MCF 10A (cell line): ENCODE measurements around the gene NCOA6. TPM values are rescaled to one million over a fixed set of nuclear protein-coding genes. Genes with fewer than 3 reads are reported as not detected.

Experiments used
- BruUV-seq: library from RNA; stranded (reverse); fragments of 400-500 nt; replicated peaks from 2 replicates; lab custom pipeline; 2021; lab: Mats Ljungman, UMichigan
- CTCF ChIA-PET: fragments of 300-600 bp; sonication (Branson Sonifier 250); formaldehyde crosslinking; extraction: SDS; loops from one replicate; lab custom pipeline; 2021; ENCODE audit warnings: antibody characterized with exemption, inconsistent platforms; lab: Yijun Ruan, JAX
- POLR2A ChIA-PET: fragments of 300-600, 350-650 bp; sonication (Branson Sonifier 250); formaldehyde crosslinking; extraction: SDS; loops from one replicate; lab custom pipeline; 2020; ENCODE audit warnings: antibody characterized with exemption, inconsistent platforms; lab: Yijun Ruan, JAX
- DNase-seq: peaks from one replicate; pipeline ENCODE4 v3.0.0-alpha.2; 2018; ENCODE audit not compliant: unreplicated experiment
- H3K27ac Mint-ChIP-seq: one replicate; pipeline ENCODE4 v1.8.0; 2022; ENCODE audit warnings: mild to moderate bottlenecking, low read depth, mixed read lengths; ENCODE audit not compliant: unreplicated experiment
- H3K27me3 Mint-ChIP-seq: one replicate; pipeline ENCODE4 v1.8.0; 2022; ENCODE audit warnings: mixed read lengths; ENCODE audit not compliant: insufficient read depth, unreplicated experiment
- H3K36me3 Mint-ChIP-seq: one replicate; pipeline ENCODE4 v1.8.0; 2022; ENCODE audit warnings: mild to moderate bottlenecking, moderate library complexity, mixed read lengths; ENCODE audit not compliant: insufficient read depth, unreplicated experiment
- H3K4me1 Mint-ChIP-seq: one replicate; pipeline ENCODE4 v1.8.0; 2022; ENCODE audit warnings: mixed read lengths; ENCODE audit not compliant: insufficient read depth, unreplicated experiment
- H3K4me3 Mint-ChIP-seq: one replicate; pipeline ENCODE4 v1.8.0; 2022; ENCODE audit warnings: mild to moderate bottlenecking, moderate library complexity, mixed read lengths; ENCODE audit not compliant: unreplicated experiment
- H3K9me3 Mint-ChIP-seq: one replicate; pipeline ENCODE4 v1.8.0; 2022; ENCODE audit warnings: mixed read lengths; ENCODE audit not compliant: unreplicated experiment
- CTCF ChIP-seq: fragments of 200-600 bp; IDR thresholded peaks from one replicate; pipeline ENCODE4 v1.8.0; 2022; ENCODE audit warnings: antibody characterized with exemption, mild to moderate bottlenecking; ENCODE audit not compliant: unreplicated experiment
- intact Hi-C: fragments of 100-400 bp; cut with micrococcal nuclease; formaldehyde crosslinking; loops from 2 replicates; pipeline ENCODE4 v1.14.1; 2022
- total RNA-seq: library from RNA; stranded (reverse); gene quantifications from 2 replicates; pipeline ENCODE4 v1.2.3, GENCODE V29; 2022

Gene NCOA6
- total RNA-seq, 1 experiment from 2014 or later, result 27.9 TPM

GRCh38 chr20:34706302-34706875, 119.1 kb downstream of the NCOA6 start:
- no peak overlapping the region for H3K4me3 Mint-ChIP-seq
- intact Hi-C loops, result loop anchor here (5.0 kb wide), 1 partner anchor 394 kb away; no protein-coding TSS in a partner anchor
- CTCF ChIA-PET, result interaction anchor here (0.6 to 2.4 kb wide), 7 partner anchors 45 to 516 kb away, joined by 3 to 26 read pairs (median 4); no protein-coding TSS in a partner anchor
- no TSS peak for BruUV-seq
- no peaks in the 10 kb centered on the region for H3K27me3 Mint-ChIP-seq
- POLR2A ChIA-PET, result interaction anchor here (0.7 to 6.1 kb wide), 6 partner anchors 30 to 404 kb away, joined by 3 to 44 read pairs (median 5); partner anchors contain the start of genes AHCY, DYNLRB1 and PIGU
- peaks cover 6% of the 10 kb centered on the region for H3K36me3 Mint-ChIP-seq
- no peaks in the 10 kb centered on the region for H3K9me3 Mint-ChIP-seq
- H3K4me1 Mint-ChIP-seq, result peaks cover 17% of the 10 kb centered on the region
- no peak for DNase-seq
- H3K27ac Mint-ChIP-seq, result no peak overlapping the region
- TF ChIP-seq CTCF, result no peak

GRCh38 chr20:34705397-34706301, 119.8 kb downstream of the NCOA6 start:
- peak overlapping the region; percentile 70 for H3K27ac Mint-ChIP-seq
- POLR2A ChIA-PET, result interaction anchor here (0.6 to 6.1 kb wide), 14 partner anchors 23 to 403 kb away, joined by 3 to 44 read pairs (median 4); partner anchors contain the start of genes AHCY, DYNLRB1 and PIGU
- BruUV-seq, result no TSS peak

GRCh38 chr20:34705008-34705396, 120.4 kb downstream of the NCOA6 start:
- CTCF ChIA-PET, result interaction anchor here (0.7 to 2.4 kb wide), 8 partner anchors 42 to 515 kb away, joined by 3 to 26 read pairs (median 3); no protein-coding TSS in a partner anchor
- no peak for TF ChIP-seq CTCF
- intact Hi-C loops, result loop anchor here (1.0 to 5.0 kb wide), 3 partner anchors 28 to 393 kb away; partner anchors contain the start of gene PIGU
- Mint-ChIP-seq H3K27ac (peak overlapping the region; percentile 77), H3K4me1 (peaks cover 8% of the 10 kb centered on the region), H3K36me3 (no peaks in the 10 kb centered on the region), H3K27me3 (no peaks in the 10 kb centered on the region), H3K9me3 (no peaks in the 10 kb centered on the region), H3K4me3 (peak overlapping the region; percentile 95)
- POLR2A ChIA-PET, result interaction anchor here (0.6 to 6.1 kb wide), 11 partner anchors 22 to 392 kb away, joined by 3 to 44 read pairs (median 4); partner anchors contain the start of genes DYNLRB1 and PIGU
- TSS peak; percentile 67 for BruUV-seq
- no peak for DNase-seq

More at GRCh38 chr20:34705397-34706301, 119.8 kb downstream of the NCOA6 start:
- CTCF ChIA-PET, result interaction anchor here (0.6 to 2.4 kb wide), 13 partner anchors 42 to 516 kb away, joined by 3 to 26 read pairs (median 3); no protein-coding TSS in a partner anchor
- H3K36me3 Mint-ChIP-seq, result no peaks in the 10 kb centered on the region
- no peaks in the 10 kb centered on the region for H3K9me3 Mint-ChIP-seq
- intact Hi-C loops, result loop anchor here (1.0 to 5.0 kb wide), 3 partner anchors 29 to 393 kb away; partner anchors contain the start of gene PIGU
- no peaks in the 10 kb centered on the region for H3K27me3 Mint-ChIP-seq
- peak; percentile 13 for TF ChIP-seq CTCF
- H3K4me1 Mint-ChIP-seq, result peaks cover 14% of the 10 kb centered on the region
- DNase-seq, result peak; percentile 68
- H3K4me3 Mint-ChIP-seq, result peak overlapping the region; percentile 95
